Activated gamma-delta T cell treated with anti-CD3 and anti-CD28 coated beads, Interleukin-2, amount 50 U/mL, for 16 hours (primary cell): ENCODE measurements around the gene TRIM52.
"Not testable (repeated sequence)": the region's sequence is repeated elsewhere in the genome, so short reads cannot be mapped to it uniquely, and the experiment has no call there.

Source experiments
- DNase-seq: peaks from one replicate; pipeline ENCODE4 v3.0.0-alpha.2; 2020; ENCODE audit warnings: low read depth

TRIM52 gene

DNA sequence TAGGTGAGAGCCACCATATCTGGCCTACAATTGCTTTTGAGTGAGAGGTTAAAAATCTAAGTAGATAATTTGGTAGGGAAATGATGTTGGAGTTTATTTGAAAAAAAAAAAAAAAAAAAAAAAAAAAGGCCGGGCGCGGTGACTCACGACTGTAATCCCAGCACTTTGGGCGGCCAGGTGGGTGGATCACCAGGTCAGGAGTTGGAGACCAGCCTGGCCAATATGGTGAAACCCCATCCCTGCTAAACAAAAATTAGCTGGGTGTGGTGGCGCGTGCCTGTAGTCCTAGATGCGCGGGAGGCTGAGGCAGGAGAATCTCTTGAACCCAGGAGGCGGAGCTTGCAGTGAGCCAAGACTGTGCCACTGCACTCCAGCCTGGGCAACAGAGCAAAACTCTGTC is 46.7 kb downstream of the TRIM52 start:
- not testable (repeated sequence) for DNase-seq

DNA sequence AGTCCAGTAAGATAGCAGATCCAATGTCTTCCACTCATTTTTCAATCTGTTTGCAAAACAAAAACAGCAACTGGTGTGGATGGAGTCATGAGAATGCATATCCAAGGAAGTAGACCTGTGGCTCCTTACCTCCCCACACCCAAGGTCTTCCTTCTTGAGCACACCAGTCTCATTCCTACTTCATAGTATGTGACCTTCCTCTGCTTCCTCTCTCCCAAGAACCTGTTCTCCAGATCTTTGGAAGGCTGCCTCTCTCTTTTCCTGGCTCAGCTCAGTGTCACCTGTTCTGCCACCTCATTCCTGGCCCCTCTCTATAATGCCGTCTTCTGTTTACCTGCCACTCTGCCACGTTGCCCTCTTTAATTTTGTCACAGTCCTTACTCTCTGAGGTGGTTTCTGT is 48.0 kb downstream of the TRIM52 start:
- no peak for DNase-seq

DNA sequence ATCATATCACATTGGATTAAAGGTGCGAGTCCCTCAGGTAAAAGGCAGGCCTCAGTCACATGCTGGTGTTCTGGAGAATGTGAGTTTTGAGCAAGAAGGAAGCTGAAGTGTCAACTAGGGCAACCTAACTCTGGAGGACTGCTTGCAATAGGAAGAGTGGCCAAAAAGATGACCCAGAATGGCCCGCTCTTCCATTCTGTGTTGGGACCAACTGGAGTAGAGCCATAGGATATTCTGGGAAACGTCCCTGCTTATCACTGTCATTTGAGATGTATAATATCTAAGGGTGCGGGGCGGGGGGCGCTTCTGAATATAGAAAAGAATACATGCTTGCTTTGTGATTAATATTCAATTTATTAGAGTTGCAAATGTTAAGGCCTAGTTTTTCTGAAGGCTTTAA is 48.9 kb downstream of the TRIM52 start:
- no peak for DNase-seq

DNA sequence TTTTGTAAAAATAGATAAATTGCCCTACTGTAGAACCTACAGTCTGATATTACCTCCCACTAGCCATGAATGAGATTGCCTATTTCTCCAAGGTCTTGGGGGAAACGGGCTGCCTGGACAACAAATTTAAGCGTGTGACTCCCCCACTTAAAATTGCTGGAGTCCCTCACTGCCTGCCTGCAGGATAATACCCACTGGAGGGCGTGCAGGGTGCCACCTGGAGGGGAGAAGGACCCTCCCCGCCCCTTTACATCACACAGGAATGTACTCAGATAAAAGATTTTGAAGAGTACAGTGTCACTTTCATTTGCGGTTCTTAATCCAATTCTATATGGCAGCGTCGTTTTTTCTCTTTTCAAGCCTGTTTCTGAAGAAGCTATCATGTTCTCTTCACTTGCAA is 49.7 kb downstream of the TRIM52 start:
- no peak for DNase-seq

DNA sequence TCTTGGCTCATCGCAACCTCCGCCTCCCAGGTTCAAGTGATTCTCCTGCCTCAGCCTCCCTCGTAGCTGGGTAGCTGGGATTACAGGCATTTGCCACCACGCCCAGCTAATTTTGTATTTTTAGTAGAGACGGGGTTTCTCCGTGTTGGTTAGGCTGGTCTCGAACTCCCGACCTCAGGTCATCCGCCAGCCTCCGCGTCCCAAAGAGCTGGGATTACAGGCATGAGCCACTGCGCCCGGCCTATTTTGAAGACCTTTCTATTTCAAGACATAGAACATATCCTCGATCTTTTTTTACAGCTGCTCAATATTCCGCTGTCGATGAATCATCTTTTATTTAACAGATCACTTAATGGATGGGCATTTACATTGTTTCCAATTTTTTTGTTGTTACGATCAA is 50.2 kb downstream of the TRIM52 start:
- DNase-seq, result not testable (repeated sequence)

DNA sequence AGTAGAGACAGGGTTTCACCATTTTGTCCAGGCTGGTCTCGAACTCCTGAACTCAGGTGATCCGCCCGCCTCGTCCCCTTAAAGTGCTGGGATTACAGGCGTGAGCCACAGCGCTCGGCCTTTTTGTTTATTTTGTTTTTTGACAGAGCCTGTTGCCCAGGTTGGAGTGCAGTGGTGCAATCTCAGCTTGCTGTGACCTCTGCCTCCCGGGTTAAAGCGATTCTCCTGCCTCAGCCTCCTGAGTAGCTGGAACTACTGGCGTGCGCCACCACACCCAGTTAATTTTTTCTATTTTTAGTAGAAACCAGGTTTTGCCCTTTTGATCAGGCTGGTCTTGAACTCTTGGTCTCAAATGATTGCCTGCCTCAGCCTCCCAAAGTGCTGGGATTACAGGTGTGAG is 50.8 kb downstream of the TRIM52 start:
- DNase-seq, result not testable (repeated sequence)

DNA sequence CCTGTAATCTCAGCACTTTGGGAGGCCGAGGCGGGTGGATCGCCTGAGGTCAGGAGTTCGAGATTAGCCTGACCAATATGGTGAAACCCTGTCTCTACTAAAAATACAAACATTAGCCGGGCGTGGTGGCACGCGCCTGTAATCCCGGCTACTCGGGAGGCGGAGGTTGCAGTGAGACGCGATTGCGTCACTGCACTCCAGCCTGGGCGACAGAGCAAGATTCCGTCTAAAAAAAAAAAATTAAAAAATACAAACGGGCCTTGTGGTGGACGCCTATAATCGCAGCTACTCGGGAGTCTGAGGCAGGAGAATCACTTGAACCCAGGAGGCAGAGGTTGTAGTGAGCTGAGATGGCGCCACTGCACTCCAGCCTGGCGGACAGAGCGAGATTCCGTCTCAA is 51.9 kb downstream of the TRIM52 start:
- DNase-seq, result not testable (repeated sequence)

DNA sequence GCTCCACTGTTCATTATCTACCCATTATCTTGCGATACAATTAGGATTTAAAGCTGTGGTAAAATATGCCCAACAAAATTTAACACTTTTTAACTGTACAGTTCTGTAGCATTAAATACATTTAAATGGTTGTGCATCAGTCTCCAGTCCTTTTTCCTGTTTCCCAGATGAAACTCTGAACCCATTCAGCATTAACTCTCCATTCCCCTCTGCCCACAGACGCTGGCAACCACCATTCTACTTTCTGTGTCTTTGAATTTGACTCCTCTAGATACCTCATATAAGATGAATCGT is 53.0 kb downstream of the TRIM52 start:
- DNase-seq, result no peak

DNA sequence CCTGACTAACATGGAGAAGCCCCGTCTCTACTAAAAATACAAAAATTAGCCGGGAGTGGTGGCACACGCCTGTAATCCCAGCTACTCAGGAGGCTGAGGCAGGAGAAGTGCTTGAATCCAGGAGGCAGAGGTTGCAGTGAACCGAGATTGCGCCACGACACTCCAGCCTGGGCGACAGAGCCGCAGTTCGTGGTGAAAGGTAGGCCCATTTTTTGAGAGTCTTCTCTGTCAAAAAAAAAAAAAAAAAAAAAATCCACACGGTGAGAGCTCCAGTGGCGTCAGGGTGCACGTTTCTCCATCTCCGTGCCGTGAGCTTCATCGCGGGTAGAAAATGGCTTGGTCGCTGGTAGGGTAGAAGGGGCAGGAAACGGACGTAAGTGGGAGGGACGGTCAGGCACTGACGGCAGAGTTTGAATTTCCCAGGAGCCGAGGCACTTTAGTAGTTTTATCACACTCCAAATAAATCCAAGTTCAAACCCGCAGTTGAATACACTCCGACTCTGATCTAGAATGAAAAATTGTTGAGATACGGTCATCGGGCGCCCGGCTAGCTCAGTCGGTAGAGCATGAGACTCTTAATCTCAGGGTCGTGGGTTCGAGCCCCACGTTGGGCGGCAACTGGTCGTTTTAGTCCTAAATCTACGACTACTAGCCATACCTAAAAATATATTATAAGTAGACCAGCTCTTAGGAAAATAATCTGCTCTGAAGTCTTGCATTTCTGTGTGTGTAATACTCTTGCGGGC is 53.6 kb downstream of the TRIM52 start:
- peak; percentile 58 for DNase-seq

DNA sequence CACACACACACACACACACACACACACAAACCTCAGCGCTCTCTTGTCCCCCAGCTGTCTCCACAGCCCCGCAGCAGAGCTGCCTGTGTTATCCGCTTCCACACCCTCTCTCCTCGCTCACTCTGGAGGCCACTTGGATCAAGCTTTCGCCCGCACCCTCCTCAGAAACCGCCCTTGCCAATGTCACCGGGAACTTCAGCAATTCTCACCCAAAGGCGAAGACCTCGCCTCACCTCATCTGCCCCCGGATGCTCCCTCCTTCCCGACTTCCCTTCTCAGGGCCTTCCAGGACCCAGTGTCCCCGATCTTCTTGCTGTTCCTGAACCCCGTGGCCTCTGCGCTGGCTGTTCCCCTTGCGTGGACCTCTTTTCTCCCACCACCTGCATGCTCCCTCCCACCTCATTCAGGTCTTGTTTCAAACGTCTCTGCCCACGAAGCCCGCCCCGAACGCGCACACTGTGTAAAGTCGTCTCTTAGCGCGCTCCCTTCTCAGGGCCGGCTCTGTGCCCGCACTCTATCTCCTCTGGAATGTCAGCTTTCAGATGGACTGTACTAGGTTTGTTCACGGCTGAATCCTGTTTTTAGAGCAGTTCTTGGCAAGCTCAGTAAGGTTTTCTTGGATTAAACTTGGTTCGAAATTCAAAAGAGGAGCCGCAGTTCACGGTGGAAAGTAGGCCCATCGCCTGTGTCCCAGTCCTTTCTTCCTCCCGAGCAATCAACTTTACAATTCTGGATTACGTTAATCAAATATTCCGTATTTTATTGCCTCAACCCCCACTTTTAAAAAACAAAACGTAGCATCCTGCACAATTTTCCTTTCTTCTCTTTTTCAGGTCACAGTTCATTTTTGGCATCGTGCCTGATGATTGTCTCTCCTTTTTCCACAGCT is 54.9 kb downstream of the TRIM52 start:
- no peak for DNase-seq
